22Rv1 (cell line): ENCODE data around the gene MTG1.
"Not testable (repeated sequence)": the region's sequence is repeated elsewhere in the genome, so short reads cannot be mapped to it uniquely, and the experiment has no call there.

ENCODE experiments used
- H3K27ac ChIP-seq: fragments of 450-650 bp; 2 replicates; pipeline ENCODE4 v1.5.1; 2017
- ZFX ChIP-seq: fragments of 450-650 bp; IDR thresholded peaks from 2 replicates; pipeline ENCODE4 v1.6.1; 2017; ENCODE audit warnings: antibody characterized with exemption, borderline replicate concordance
- TF ChIP-seq, protein P1 (sequence below): fragments of 450-650 bp; IDR thresholded peaks from 2 replicates; pipeline ENCODE4 v1.5.1; 2017; ENCODE audit warnings: mild to moderate bottlenecking

MTG1 gene

GRCh38 chr10:133405844-133406527 is 12.0 kb downstream of the MTG1 start:
- no peak for TF ChIP-seq ZFX
- TF ChIP-seq, protein P1, sequence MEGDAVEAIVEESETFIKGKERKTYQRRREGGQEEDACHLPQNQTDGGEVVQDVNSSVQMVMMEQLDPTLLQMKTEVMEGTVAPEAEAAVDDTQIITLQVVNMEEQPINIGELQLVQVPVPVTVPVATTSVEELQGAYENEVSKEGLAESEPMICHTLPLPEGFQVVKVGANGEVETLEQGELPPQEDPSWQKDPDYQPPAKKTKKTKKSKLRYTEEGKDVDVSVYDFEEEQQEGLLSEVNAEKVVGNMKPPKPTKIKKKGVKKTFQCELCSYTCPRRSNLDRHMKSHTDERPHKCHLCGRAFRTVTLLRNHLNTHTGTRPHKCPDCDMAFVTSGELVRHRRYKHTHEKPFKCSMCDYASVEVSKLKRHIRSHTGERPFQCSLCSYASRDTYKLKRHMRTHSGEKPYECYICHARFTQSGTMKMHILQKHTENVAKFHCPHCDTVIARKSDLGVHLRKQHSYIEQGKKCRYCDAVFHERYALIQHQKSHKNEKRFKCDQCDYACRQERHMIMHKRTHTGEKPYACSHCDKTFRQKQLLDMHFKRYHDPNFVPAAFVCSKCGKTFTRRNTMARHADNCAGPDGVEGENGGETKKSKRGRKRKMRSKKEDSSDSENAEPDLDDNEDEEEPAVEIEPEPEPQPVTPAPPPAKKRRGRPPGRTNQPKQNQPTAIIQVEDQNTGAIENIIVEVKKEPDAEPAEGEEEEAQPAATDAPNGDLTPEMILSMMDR = no peak
- H3K27ac ChIP-seq = no peak overlapping the region

DNA sequence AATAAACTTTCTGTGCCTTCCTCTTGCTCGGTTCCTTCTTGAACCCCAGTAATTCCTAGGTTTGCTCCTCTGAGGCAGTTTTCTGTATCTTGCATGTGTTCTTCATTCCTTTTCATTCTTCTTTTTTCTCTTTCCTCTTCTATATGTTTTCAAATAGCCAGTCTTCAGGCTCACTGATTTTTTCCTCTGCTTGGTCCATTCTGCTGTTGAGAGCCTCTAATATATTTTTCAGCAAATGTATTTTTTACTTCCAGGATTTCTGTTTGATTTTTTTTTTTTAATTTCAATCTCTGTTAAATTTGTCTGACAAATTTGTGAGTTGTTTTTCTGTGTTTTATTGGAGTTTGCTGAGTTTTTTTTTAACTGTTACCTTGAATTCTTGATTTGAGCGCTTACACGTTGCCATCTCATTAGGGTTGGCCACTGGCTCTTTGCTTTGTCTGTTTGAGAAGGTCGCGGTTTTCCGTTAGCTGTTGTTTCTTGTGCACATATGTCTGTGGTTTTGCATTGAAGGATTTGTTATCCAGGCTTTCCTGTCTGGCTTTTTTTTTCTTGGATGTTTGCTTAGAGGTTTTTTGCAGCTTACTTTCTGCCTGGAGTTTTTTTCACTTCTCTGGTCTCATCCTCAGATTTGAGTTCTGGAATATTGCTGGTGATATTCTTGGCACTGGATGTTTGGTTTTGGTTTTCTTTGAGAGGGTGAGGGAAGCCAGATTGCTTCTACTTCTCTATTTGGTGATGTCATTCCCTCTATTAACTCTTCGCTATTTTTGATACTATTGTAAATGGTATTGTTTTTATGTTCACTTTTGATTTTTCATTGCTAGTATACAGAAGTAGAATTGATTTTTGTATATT is 17.8 kb downstream of the MTG1 start:
- no peak overlapping the region for H3K27ac ChIP-seq
- no peak for TF ChIP-seq ZFX
- TF ChIP-seq, protein P1 = no peak

DNA sequence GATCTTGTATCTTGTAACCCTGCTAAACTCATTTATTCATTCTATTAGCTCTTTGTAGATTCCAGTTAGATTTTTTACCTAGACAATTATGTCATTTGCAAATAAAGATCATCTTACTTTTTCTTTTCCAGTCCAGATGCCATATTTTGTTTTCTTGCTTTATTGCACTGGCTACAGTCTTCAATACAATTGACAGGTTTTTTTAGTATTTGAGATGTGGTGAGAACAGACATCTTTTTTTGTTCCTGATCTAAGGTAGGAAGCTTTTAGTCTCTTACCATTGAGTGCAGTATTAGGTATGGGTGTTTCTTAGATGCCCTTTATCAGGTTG is 18.4 kb downstream of the MTG1 start:
- TF ChIP-seq, protein P1 = no peak
- no peak overlapping the region for H3K27ac ChIP-seq

- H3K27ac ChIP-seq = not testable (repeated sequence)
These were observed 20.4 kb downstream of the MTG1 start for GRCh38 chr10:133414401-133414800.

- H3K27ac ChIP-seq = no peak overlapping the region
- TF ChIP-seq ZFX = no peak
- TF ChIP-seq, protein P1 = no peak
These were observed 21.8 kb downstream of the MTG1 start for GRCh38 chr10:133415752-133416151.

GRCh38 chr10:133418289-133418993 is 24.5 kb downstream of the MTG1 start:
- TF ChIP-seq, protein P1 = no peak
- TF ChIP-seq ZFX = no peak

DNA sequence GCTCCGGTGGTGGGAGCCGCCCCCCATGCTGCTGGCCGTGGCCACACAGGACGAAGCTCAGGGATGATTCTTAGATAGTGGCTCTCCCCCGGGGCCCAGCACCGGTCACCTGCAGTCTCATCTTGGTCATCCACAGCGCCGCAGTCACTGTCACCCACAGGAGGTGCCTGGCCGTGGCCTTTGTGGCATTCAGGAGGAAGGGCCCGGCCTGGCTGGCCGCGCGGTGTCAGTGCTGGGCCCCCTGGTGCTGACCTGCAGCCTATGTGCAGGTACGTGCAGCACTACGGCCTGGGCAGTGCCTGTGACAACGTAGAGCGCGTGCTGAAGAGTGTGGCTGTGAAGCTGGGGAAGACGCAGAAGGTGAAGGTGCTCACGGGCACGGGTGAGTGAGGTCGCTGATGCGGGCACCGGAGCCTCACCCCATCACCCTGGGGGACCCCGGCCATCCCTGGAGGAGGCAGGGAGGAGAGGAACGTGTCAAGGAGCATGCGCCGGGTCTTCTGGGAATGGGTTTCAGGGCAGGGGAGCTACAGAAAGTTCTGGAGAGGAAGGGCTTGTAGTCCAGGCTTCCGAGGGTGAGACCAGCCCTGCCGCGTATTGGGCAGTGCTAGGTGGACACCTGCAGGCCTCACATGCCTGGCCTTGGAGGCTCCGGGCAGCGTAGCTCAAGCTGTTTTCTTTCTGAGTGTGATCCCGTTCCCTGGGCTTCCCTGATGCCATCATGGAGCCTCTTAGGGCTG is 25.4 kb downstream of the MTG1 start:
- no peak for TF ChIP-seq ZFX
- TF ChIP-seq, protein P1 = no peak
- H3K27ac ChIP-seq = no peak overlapping the region

More at GRCh38 chr10:133418289-133418993, 24.5 kb downstream of the MTG1 start:
- no peak overlapping the region for H3K27ac ChIP-seq
